Right lobe of liver (tissue), 6 donors: ENCODE results near the gene TRAPPC4. TPM values are rescaled to one million over a fixed set of nuclear protein-coding genes. Genes with fewer than 3 reads are reported as not detected.
"Not testable (repeated sequence)": the region's sequence is repeated elsewhere in the genome, so short reads cannot be mapped to it uniquely, and the experiment has no call there.

Source experiments
- ATAC-seq, 4 donors: fragments of 200-7000 bp; cut with Tn5 transposase; one replicate each; pipeline ENCODE4 v1.9.1; 2020; ENCODE audit warnings: mild to moderate bottlenecking in 4 of 4, moderate library complexity in 4 of 4
- DNase-seq, 3 donors: peaks; one replicate each; pipeline ENCODE4 v3.0.0-alpha.2; 2020
- H3K27ac ChIP-seq, 3 donors: fragments of 200-600 bp; one replicate each; pipeline ENCODE4 v1.8.0; 2022
- H3K27me3 ChIP-seq, 2 donors: fragments of 200-600 bp; one replicate each; pipeline ENCODE4 v1.8.0; 2022
- H3K36me3 ChIP-seq, 4 donors: fragments of 200-600 bp; sonication (generic) in 1 of 4; one replicate each; pipeline versions ENCODE4 v1.5.1 to v1.8.0; 2017 to 2022; ENCODE audit warnings: control low read depth in 1 of 4
- H3K4me1 ChIP-seq, 4 donors: fragments of 200-600 bp; sonication (generic) in 1 of 4; one replicate each; pipeline versions ENCODE4 v1.5.1 to v1.8.0; 2017 to 2022; ENCODE audit warnings: control low read depth in 1 of 4
- H3K4me3 ChIP-seq, 3 donors: fragments of 200-600 bp; one replicate each; pipeline ENCODE4 v1.8.0; 2022
- H3K9me3 ChIP-seq, 4 donors: fragments of 200-600 bp; sonication (generic) in 1 of 4; one replicate each; pipeline versions ENCODE4 v1.5.1 to v1.8.0; 2017 to 2022; ENCODE audit warnings: control low read depth in 1 of 4
- CTCF ChIP-seq, 4 donors: fragments of 200-600 bp in 3 of 4; fragments of 450-650 bp in 1 of 4; IDR thresholded peaks; one replicate each; pipeline versions ENCODE4 v1.5.1 to v1.8.0; 2016 to 2022; ENCODE audit warnings: antibody characterized with exemption in 4 of 4, mild to moderate bottlenecking in 2 of 4
- POLR2A ChIP-seq: fragments of 450-650 bp; IDR thresholded peaks from one replicate; pipeline ENCODE4 v1.6.1; 2017; ENCODE audit warnings: antibody characterized with exemption, mild to moderate bottlenecking
- WGBS: methylation state at CpG from one replicate; pipeline ENCODE4 v1.1.6; 2018; ENCODE audit warnings: low coverage, low lambda C conversion rate; ENCODE audit not compliant: insufficient coverage; ENCODE audit errors: missing lambda C conversion rate; 5-methylcytosine and 5-hydroxymethylcytosine counted together
- intact Hi-C, 2 donors: fragments of 100-400 bp; cut with DNase I; formaldehyde crosslinking; loops; one replicate each; pipeline versions ENCODE4 v1.11.2 to v1.14.1; 2022
- total RNA-seq, 6 experiments: library from RNA; depleted of rRNA in 2 of 6; stranded (reverse); fragments of >200 nt in 2 of 6; fragmentation: NEBNext Ultra II Directional in 3 of 6; extraction: Animal tissue kit (Norgen Biotek cat#: 25700) in 3 of 6; gene quantifications; one replicate each; pipeline versions ENCODE4 v1.1.0 to v1.2.4, GENCODE V29; 2016 to 2023
- donor health status: DM: no; HTN: yes; CAD: no.
- donor health status: DM: no; HTN: no; CAD: no.
- donor health status: DM: no; HTN: no; CAD: no.
- donor health status: DM: no; HTN: yes; CAD: no.
- donor health status: DM: no; HTN: yes; CAD: no.

TRAPPC4 gene
- total RNA-seq, 6 experiments from 2014 or later: 17.2 to 46.3 (median 33.4) TPM

GRCh38 chr11:119056421-119056999, 37.9 kb downstream of the TRAPPC4 start:
- peaks cover 0 to 19% (median 3%) of the 10 kb centered on the region in 4 donors for H3K4me1 ChIP-seq
- H3K4me3 ChIP-seq: peak overlapping the region; percentile 95 to 99 (median 98)
- no peaks in the 10 kb centered on the region for H3K9me3 ChIP-seq
- WGBS: 0% methylated on average over 10 of the region's 48 CpGs
- peak in 2 of 3 donors; percentile 50 to 63 for DNase-seq
- peaks cover 10 to 37% (median 25%) of the 10 kb centered on the region in 4 donors for H3K36me3 ChIP-seq
- no peak for TF ChIP-seq CTCF (IDR thresholded peaks at IDR 0.05)
- no peak for TF ChIP-seq POLR2A
- intact Hi-C loops: no loop called here
- no peaks in the 10 kb centered on the region for H3K27me3 ChIP-seq
- H3K27ac ChIP-seq: peak overlapping the region; percentile 47 to 83 (median 58)
- ATAC-seq: peak in 2 of 4 donors; percentile 0 to 1

GRCh38 chr11:119057000-119057769, 38.6 kb downstream of the TRAPPC4 start, which contains the start of gene HYOU1:
Gene HYOU1, minus strand, starts transcription at chr11:119057205. Its CDS starts 1,045 bp downstream, at chr11:119056160.
- DNase-seq: peak; percentile 99
- H3K27me3 ChIP-seq: no peaks in the 10 kb centered on the region
- peak within 1 kb of the TSS; percentile 58 to 83 (median 79) for H3K27ac ChIP-seq
- peaks cover 10 to 30% (median 19%) of the 10 kb centered on the region in 4 donors for H3K36me3 ChIP-seq
- H3K4me1 ChIP-seq: peaks cover 0 to 19% (median 3%) of the 10 kb centered on the region in 4 donors
- peak; percentile 96 to 98 (median 96) for ATAC-seq
- TF ChIP-seq CTCF (IDR thresholded peaks at IDR 0.05) (peak in 3 of 4 donors; percentile 16 to 24 (median 24)), POLR2A (peak; percentile 92)
- WGBS: 0% methylated on average over 10 of the region's 79 CpGs
- no peaks in the 10 kb centered on the region for H3K9me3 ChIP-seq
- intact Hi-C loops: no loop called here
- peak within 1 kb of the TSS; percentile 95 to 99 (median 98) for H3K4me3 ChIP-seq

- not testable (repeated sequence) for DNase-seq
- 76% methylated on average over 5 of the region's 35 CpGs for WGBS
Measured at GRCh38 chr11:119059128-119059527, 40.6 kb downstream of the TRAPPC4 start.

GRCh38 chr11:119061256-119061655, 42.7 kb downstream of the TRAPPC4 start:
- 93% methylated on average over 3 of the region's 3 CpGs for WGBS
- Histone ChIP-seq H3K36me3 (no peaks in the 10 kb centered on the region), H3K4me1 (peaks cover 0 to 18% (median 3%) of the 10 kb centered on the region in 4 donors), H3K27ac (no peak overlapping the region), H3K4me3 (no peak overlapping the region), H3K27me3 (no peaks in the 10 kb centered on the region), H3K9me3 (no peaks in the 10 kb centered on the region)
- ATAC-seq (no peak), DNase-seq (no peak)
- TF ChIP-seq CTCF (IDR thresholded peaks at IDR 0.05) (no peak), POLR2A (no peak)
- intact Hi-C loops: no loop called here

More at GRCh38 chr11:119059128-119059527, 40.6 kb downstream of the TRAPPC4 start:
- intact Hi-C loops, H3K9me3 ChIP-seq, H3K4me3 ChIP-seq, ATAC-seq, H3K27ac ChIP-seq, H3K27me3 ChIP-seq: not testable (repeated sequence)
- peaks cover 0 to 28% (median 3%) of the 10 kb centered on the region in 4 donors for H3K4me1 ChIP-seq
- H3K36me3 ChIP-seq: peaks cover 3 to 10% (median 8%) of the 10 kb centered on the region in 4 donors

- intact Hi-C loops: no loop called here
- Histone ChIP-seq H3K4me3 (no peak overlapping the region), H3K4me1 (peaks cover 0 to 24% (median 3%) of the 10 kb centered on the region in 4 donors), H3K27me3 (no peaks in the 10 kb centered on the region), H3K9me3 (no peaks in the 10 kb centered on the region), H3K36me3 (no peaks in the 10 kb centered on the region), H3K27ac (no peak overlapping the region)
- no peak for TF ChIP-seq POLR2A
- TF ChIP-seq CTCF (IDR thresholded peaks at IDR 0.05): no peak
- WGBS: 44% methylated on average over 4 of the region's 5 CpGs
- DNase-seq: peak in 1 of 3 donors; percentile 49
- no peak for ATAC-seq
Measured at GRCh38 chr11:119062779-119063178, 44.2 kb downstream of the TRAPPC4 start.
